NCI-H1105 treated with DMSO at 0.1 percent for 48 hours (cell line): ENCODE data around the gene AKAP17A.
"Not testable (repeated sequence)": the region's sequence is repeated elsewhere in the genome, so short reads cannot be mapped to it uniquely, and the experiment has no call there.

Source experiments
- DNase-seq: peaks from one replicate; lab custom pipeline; 2025; lab: John Stamatoyannopoulos, UW

Gene AKAP17A

DNA sequence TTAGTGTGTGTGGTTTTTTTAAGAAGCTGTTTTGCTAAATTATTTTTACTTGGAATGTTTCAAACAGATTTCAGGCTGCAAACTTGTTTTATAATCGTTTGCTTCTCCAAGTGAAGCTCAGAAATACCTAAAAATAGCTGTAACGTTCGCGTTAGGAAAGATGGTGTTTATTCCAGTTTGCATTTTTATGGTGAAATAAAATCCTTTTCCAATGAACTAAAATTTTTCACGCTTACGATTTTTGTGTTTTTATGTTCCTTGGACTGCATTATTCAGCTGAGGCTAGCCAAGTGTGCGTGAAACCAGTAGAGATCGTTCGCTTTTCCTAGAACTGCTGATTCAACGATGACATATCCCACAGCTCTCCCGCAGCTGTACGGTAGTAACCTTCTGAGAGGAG lies 10.9 kb downstream of the AKAP17A start:
- DNase-seq, result no peak

DNA sequence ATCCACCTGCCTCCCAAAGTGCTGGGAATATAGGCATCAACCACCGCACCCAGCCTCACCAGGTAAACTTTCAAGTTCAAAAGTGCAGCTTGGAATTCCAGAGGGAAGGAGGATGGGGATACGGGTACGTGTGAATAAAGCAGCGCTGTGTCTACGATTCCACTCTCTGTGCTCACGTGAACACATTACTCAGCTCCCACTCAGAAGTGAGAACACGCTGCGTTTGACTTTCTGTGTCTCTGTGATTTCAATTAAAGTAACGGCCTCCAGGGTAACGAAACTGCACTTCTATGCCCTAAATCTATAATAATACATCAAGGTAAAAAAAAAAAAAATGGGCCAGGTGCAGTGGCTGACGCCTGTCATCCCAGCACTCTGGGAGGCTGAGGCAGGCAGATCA lies 15.1 kb downstream of the AKAP17A start:
- no peak for DNase-seq

DNA sequence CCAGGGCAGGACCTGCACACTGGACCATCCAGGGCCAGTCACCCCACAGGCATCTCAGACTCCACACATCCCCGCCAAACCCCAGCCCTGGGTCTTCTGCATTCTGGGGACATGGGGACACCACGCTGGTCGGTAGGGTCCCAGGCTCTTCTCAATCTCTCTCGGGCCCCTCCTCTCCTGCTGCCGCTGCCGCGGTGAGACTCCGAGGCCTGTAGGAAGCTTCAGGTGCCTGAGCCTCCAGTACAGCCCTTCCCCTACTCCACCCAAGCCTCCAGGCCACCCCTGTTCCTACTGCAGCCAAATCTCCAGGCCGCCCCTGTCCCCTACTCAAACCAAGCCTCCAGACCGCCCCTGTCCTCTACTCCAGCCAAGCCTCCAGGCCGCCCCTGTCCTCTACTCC lies 17.9 kb downstream of the AKAP17A start:
- DNase-seq, result no peak

DNA sequence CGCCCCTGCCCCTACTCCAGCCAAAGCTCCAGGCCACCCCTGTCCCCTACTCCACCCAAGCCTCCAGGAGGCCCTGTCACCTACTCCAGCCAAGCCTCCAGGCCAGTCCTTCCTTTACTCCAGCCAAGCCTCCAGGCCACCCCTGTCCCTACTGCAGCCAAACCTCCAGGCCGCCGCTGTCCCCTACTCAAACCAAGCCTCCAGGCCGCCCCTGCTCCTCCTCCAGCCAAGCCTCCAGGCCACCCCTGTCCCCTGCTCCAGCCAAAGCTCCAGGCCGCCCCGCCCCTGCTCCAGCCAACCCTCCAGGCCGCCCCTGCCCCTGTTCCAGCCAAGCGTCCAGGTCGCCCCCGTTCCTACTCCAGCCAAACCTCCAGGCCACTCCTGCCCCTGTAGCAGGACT lies 18.4 kb downstream of the AKAP17A start:
- DNase-seq, result no peak

DNA sequence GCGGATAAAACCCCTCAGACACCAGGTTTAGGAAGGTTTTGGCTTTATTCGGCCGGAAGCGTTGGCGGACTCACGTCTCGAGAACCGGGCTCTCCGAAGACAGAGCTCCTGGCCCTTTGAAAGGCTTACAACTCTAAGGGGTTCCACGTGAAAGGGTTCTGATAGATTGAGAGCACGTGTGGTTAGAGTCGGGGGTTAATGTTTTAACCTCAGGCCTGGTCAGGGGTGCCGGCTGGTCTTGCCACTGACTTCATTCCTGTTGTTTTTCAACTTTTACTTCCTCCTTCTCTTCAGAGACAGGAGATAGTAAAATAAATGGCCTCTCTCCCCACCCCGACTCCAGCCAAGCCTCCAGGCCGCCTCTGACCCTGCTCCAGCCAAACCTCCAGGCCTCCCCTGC lies 18.8 kb downstream of the AKAP17A start:
- no peak for DNase-seq

DNA sequence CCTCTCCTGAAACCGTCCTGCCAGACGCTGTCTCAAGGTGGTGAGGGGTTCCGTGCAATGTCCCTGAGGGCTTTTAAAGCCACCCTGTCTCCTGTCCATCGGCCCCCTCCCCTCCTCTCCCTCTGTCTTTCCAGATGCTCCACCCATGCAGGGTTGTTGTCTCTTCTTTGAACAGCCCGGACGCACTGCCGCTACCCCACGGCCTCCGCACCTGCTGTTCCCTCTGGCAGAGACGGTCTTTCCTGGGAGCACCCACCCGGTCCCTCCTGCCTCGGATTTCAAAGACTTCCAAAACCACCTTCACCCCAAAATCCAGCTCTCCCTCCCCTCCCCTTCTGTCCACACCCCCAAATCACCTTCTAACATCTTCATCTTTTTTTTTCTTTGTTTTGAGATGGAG lies 19.3 kb downstream of the AKAP17A start:
- DNase-seq, result no peak

DNA sequence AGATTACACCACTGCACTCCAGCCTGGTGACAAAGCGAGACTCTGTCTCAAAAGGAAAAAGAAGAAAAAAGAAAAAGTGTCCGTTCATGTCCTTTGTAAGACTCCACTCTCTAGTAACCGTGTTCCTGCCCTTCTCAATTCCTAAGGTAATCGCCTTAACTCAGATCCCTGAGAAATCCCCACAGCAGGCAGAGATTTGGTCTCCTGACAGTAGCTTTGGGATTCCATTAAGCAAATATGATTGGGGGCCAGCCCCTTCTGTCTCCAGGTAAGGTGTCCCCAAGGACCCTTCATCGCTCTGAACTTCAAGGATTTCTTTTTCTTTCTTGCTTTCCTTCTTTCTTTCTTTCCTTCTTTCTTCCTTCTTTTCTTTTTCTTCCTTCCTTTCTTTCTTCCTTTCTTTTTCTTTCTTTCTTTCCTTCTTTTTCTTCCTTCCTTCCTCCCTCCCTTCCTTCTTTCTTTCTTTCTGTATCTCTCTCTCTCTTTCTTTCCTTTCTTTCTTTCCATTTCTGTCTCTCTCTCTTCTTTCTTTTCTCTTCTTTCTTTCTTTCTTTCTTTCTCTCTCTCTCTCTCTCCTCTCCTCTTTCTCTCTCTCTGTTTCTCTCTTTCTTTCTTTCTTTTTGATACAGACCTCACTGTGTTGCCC lies 21.4 kb downstream of the AKAP17A start:
- no peak for DNase-seq

DNA sequence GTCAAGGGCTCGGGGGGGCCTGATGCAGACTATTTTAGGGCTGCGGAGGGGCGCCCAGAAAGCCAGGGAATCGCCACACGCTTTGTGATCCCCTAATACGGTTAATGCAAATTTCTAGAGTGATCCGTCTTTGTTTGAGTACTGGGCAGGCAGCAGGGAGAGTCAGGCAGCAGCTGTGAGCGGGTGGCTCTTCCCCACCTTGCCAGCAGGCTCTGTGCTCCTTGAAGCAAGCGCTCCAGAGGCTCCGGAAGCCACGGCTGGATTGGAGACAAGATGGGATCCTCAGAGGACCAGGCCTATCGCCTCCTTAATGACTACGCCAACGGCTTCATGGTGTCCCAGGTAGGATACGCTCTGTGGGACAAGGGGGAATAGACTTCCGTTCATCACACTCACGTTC lies 23.5 kb downstream of the AKAP17A start, which contains the start of gene ASMT:
ASMT (plus strand) TSS at position 133 of the 400 bp plus-strand sequence; CDS start at position 274, 141 bp downstream.
- no peak for DNase-seq

DNA sequence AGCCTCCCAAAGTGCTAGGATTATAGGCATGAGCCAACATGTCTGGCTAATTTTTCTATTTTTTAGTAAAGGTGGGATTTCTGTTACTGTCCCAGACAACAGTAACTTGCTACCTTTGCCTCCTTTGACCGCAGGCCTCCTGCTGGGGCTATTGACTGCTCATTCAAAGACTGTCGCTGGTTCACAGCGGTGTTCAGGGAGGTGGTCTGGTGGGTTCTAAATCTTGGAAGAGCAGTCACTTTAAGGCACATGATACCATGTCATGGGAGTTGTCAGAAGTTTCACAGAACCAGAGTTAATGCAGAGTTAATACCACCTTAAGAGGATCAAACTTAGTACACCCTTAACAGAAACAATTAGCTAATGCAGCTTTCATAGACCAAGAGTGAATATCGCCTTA lies 27.3 kb downstream of the AKAP17A start:
- no peak for DNase-seq

DNA sequence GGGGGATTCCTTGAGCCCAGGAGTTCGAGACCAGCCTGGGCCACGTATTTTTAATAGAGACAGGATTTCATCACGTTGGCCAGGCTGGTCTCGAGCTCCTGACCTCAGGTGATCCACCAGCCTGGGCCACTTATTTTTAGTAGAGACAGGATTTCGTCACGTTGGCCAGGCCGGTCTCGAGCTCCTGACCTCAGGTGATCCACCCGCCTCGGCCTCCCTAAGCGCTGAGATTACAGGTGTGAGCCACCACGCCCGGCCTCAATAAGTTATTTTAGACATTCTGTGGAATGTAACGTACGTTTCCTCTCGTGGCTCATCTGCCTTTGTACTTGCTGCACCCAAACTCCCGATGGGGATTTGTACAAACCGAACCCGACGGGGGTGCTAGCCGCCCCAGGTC lies 32.3 kb downstream of the AKAP17A start:
- DNase-seq, result no peak

DNA sequence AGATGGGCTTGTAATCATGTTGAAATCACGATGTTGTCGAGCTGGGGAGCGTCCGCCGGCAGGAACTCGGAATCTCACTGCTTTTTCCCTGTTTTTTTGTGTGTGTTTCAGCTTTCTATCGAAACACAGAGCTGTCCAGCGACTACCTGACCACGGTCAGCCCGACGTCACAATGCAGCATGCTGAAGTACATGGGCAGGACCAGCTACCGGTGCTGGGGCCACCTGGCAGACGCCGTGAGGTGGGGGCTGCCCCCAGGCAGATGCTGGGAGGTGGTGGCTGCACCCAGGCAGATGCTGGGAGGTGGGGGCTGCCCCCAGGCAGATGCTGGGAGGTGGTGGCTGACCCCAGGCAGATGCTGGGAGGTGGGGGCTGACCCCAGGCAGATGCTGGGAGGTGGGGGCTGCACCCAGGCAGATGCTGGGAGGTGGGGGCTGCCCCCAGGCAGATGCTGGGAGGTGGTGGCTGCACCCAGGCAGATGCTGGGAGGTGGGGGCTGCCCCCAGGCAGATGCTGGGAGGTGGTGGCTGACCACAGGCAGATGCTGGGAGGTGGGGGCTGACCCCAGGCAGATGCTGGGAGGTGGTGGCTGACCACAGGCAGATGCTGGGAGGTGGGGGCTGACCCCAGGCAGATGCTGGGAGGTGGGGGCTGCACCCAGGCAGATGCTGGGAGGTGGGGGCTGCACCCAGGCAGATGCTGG lies 32.9 kb downstream of the AKAP17A start:
- DNase-seq, result not testable (repeated sequence)

DNA sequence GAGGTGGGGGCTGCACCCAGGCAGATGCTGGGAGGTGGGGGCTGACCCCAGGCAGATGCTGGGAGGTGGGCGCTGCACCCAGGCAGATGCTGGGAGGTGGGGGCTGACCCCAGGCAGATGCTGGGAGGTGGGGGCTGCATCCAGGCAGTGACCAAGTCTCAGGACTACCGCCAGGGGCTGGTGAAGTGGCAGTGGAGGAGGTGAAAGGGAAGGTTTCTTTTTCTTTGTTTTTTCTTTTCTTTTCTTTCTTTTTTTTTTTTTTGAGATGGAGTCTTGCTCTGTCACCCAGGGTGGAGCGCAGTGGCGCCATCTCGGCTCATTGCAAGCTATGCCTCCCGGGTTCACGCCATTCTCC lies 33.4 kb downstream of the AKAP17A start:
- DNase-seq, result not testable (repeated sequence)

DNA sequence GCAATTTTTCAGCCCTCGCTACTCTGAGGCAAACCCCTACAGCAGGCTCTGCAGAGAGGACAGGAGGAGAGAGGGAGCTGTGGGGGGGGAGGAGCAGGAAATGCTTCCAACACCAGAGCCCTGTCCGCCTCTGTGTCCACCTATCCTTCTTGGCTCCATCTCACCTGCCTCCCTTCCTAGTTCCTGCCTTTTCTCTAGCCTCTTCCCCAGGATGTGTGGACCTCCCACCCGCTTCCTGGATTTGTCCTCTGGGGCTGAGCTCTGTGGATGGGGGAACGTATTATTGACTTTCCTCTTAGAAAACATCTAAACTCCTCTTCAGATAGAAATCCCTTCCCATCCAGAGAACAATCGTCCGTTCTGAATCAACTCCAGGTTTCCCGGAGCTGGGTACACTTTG lies 37.8 kb downstream of the AKAP17A start:
- no peak for DNase-seq

DNA sequence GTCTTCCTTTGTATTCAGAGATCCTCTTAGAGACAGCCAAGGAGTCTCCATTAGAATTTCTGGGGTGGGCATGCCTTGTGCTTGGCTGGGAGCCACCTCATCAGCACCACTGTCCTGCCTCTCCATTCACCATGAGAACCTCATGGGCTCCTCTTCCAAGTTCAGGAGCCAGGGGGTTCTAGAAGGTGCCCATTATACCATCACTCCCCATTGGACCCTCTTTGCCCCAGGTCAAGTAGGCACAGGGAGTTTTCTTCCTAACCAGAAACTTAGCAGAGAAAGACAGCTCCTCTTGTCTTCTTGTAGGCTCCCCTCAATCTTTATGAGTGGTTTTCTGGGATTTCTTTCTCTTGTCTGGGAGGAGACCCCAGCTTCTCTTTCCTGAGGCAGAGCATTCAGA lies 54.6 kb downstream of the AKAP17A start:
- DNase-seq, result no peak

DNA sequence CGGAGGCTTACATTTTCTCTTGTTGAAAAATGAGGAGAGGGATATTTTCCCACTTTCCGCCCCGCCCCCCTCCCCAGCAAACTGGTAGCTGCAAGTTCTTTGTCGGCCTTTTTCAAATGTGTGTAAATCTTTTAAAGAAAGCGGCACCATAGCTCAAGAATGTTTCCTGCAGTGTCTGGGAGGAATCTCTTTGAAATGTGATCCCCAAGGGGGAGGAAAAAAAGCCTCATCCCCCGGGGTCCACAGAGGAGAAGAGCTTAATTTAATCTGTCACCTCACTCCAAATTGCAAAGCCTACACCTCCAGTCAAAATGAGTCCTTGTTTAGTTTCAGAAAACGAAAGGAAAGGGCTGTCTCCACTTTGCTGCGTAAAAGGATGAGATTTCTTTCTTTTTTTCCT lies 58.2 kb downstream of the AKAP17A start:
- DNase-seq, result no peak
